ENCODE measurements around the gene OBSL1.

The OBSL1 gene

DNA sequence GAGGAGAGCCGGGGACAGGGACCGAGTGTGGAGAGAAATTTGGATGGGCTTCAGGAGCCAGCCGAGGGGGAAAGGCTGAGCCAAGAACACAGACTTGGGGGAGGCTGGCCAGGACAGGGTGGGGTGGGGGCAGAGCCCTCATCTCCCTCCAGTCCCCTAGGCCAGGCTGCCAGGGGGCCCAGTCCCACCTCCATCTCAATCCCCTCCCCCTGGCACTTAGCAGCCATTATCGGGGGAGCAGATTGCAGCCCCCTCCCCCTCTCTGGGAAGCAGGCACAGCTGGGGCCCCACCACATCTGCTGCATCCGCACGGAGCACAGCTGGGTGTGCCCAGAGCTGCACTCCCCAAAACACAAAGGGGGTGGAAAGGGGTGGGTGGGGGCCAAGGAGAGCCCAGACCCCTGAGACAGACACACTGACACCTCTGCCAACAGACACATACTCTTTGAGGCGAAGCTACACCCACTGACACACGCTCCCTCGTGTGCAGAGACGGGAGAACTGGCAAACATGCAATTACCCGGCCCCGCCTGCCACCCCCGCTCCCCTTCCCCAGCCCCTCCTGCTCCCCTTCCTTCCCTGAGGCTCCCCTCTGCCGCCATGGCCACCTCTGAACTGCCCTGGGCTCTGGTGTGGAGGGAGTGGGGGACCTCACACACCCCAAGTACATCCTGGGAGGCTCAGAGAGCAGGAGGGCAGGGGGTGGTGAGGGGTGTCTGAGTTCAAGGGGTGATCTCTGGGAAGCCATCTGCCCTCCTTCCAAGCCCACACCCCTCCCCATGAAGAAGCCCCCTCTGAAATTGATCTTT, 62.2 kb downstream of the OBSL1 start:
- CTCF ChIA-PET = interaction anchor here (0.7 to 5.3 kb wide), 13 partner anchors 10 to 111 kb away, joined by 3 to 50 read pairs (median 7); partner anchors contain the start of gene GMPPA
- no peak for DNase-seq (ENCODE audit: extremely low spot score)
- TF ChIP-seq, protein P1, sequence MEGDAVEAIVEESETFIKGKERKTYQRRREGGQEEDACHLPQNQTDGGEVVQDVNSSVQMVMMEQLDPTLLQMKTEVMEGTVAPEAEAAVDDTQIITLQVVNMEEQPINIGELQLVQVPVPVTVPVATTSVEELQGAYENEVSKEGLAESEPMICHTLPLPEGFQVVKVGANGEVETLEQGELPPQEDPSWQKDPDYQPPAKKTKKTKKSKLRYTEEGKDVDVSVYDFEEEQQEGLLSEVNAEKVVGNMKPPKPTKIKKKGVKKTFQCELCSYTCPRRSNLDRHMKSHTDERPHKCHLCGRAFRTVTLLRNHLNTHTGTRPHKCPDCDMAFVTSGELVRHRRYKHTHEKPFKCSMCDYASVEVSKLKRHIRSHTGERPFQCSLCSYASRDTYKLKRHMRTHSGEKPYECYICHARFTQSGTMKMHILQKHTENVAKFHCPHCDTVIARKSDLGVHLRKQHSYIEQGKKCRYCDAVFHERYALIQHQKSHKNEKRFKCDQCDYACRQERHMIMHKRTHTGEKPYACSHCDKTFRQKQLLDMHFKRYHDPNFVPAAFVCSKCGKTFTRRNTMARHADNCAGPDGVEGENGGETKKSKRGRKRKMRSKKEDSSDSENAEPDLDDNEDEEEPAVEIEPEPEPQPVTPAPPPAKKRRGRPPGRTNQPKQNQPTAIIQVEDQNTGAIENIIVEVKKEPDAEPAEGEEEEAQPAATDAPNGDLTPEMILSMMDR (IDR thresholded peaks at IDR 0.05; ENCODE audit: control extremely low read depth, extremely low read depth, low read depth, missing control alignments) = no peak
- POLR2A ChIA-PET = interaction anchor here (1.2 kb wide), 1 partner anchor 11 kb away, joined by 3 read pairs; the partner anchor contains the start of gene GMPPA

DNA sequence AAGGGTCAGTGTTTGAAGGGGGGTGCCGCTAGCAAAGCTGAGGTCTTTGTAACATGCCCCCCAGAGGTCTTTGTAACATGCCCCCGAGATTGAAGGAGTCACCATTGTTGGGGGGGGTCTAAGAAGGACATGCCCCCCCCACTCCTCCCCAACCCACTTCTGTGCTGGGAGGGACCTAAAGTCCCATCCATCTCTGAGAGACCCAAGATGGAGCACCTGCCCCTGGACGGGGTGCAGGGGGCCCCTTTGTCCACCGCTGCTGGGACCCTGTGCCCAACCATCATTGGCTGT, 63.0 kb downstream of the OBSL1 start:
- CTCF ChIA-PET = interaction anchor here (0.7 to 5.3 kb wide), 7 partner anchors 9 to 182 kb away, joined by 3 to 50 read pairs (median 4); partner anchors contain the start of gene GMPPA
- TF ChIP-seq, protein P1 (IDR thresholded peaks at IDR 0.05; ENCODE audit: control extremely low read depth, extremely low read depth, low read depth, missing control alignments) = no peak
- no peak for DNase-seq (ENCODE audit: extremely low spot score)
- POLR2A ChIA-PET = no interaction called here

- ChIA-PET CTCF (interaction anchor here (0.7 to 5.3 kb wide), 11 partner anchors 8 to 213 kb away, joined by 3 to 50 read pairs (median 3); partner anchors contain the start of genes GMPPA and TMEM198), POLR2A (no interaction called here)
- TF ChIP-seq, protein P1 (IDR thresholded peaks at IDR 0.05; ENCODE audit: control extremely low read depth, extremely low read depth, low read depth, missing control alignments) = no peak
- no peak for DNase-seq (ENCODE audit: extremely low spot score)
Observed at GRCh38 chr2:219507581-219508443, 63.5 kb downstream of the OBSL1 start.

DNA sequence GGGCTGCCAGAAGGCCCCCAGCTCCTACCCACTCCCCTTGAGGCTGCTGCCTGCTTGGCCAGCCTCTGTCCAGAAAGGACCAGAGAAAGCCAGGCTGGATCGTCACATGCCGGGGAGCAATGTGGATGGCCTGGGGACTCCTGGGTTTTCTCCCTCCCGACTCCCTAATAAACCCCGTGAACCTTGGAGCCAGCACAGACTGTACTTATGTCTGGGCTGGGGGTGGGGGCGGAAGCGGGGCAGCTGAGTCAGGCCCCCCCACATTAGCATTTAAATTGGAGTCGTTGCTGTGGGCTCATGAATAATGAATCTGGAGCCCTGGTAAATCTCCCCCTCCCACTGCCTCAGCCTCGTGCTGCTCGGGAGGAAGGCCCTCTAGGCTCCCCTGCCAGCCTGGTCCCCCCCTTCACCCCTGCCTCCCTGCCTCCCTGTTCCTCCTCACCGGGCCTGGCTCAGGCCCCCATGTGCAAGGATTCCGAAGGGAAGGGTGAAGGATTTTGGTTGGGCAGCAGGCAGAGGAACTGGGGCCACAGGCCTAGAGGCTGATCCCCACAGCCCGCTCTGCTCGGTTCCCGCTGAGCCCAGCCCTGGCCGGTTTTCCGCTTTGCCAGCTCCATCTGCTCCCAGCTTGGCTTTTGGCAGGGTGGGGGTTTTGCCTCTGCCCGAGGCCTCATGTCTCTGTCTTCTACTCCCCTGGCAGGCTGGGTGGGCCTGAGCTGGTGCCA, 64.4 kb downstream of the OBSL1 start:
- ChIA-PET POLR2A (no interaction called here), CTCF (interaction anchor here (0.9 to 5.3 kb wide), 7 partner anchors 8 to 212 kb away, joined by 3 to 50 read pairs (median 6); partner anchors contain the start of gene GMPPA)
- TF ChIP-seq, protein P1 (IDR thresholded peaks at IDR 0.05; ENCODE audit: control extremely low read depth, extremely low read depth, low read depth, missing control alignments) = no peak
- DNase-seq (ENCODE audit: extremely low spot score) = no peak

GRCh38 chr2:219506153-219506801, 65.1 kb downstream of the OBSL1 start:
- DNase-seq (ENCODE audit: extremely low spot score) = no peak
- TF ChIP-seq, protein P1 (IDR thresholded peaks at IDR 0.05; ENCODE audit: control extremely low read depth, extremely low read depth, low read depth, missing control alignments) = no peak
- ChIA-PET CTCF (interaction anchor here (0.8 to 4.2 kb wide), 5 partner anchors 11 to 35 kb away, joined by 3 to 30 read pairs (median 6); a partner anchor contains a TSS), POLR2A (no interaction called here)

Data from GM10248 (cell line).